ENCODE measurements around the gene CFAP299.

Gene CFAP299

DNA sequence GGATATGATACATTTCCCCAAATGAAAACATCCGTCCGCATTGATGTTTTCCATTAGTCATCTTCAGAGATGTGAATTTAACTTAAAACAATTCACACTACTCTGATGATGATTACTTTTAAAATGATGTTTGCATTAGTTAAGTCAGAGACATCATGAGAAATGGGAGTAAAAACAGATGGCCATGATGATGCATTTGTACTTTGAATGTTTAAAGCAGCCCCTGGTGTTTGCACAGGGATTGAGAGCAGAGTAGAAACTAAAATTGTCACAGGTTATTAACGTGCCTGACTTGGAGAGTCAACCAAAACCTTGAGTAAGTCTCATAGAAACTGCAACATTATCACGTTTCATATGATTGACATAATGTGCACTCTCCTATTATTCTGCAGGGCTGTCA lies 117.2 kb downstream of the CFAP299 start:
- no peak for DNase-seq

- peak; percentile 72 for DNase-seq
These were observed 118.5 kb downstream of the CFAP299 start for GRCh38 chr4:80454040-80454439.

GRCh38 chr4:80454556-80454955 lies 119.0 kb downstream of the CFAP299 start:
- no peak for DNase-seq

- DNase-seq = no peak
These were observed 124.5 kb downstream of the CFAP299 start for GRCh38 chr4:80459918-80460473.

GRCh38 chr4:80461412-80461811 lies 125.9 kb downstream of the CFAP299 start:
- DNase-seq = no peak

- no peak for DNase-seq
These were observed 127.1 kb downstream of the CFAP299 start for GRCh38 chr4:80462621-80463091.

- DNase-seq = no peak
These were observed 128.0 kb downstream of the CFAP299 start for GRCh38 chr4:80463509-80463908.

DNA sequence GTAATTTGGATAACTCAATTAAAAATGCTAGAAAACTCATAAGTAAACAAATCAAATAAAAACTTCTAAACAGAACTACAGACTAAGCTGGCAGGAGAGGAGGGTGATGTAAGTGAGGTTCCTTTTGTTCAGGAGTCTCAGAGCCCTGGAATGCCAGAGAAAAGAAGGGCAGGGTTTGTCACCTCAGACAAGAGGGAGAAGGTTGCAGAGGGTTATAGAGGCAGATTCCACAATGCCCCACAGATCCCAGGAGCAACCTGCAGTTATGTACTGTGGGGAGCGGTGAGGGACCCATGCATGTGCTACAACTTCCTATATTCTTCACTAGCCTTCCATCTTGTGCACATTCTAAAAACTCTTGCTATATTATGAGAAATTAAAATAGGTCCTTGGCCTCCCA lies 129.7 kb downstream of the CFAP299 start:
- no peak for DNase-seq

GRCh38 chr4:80465736-80466135 lies 130.2 kb downstream of the CFAP299 start:
- no peak for DNase-seq

DNA sequence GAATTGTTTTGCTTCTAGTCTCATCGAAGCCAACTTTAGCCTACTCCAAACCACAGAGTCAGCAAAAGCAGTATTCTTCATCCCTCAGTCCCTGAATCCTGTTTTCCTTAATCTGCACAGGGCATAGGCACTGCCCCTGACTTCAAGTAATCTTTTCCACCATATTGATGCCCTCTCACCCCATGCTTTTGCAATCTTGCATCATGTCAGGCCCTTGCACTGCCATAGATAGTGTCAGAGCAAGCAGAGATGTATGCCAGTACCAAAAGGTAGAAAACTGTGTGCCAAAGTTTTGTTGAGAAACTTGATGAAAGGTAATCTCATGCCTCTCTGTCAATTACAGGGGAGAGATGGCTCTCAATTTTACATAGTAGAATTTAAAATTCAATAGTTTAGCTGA lies 131.1 kb downstream of the CFAP299 start:
- DNase-seq = no peak

DNA sequence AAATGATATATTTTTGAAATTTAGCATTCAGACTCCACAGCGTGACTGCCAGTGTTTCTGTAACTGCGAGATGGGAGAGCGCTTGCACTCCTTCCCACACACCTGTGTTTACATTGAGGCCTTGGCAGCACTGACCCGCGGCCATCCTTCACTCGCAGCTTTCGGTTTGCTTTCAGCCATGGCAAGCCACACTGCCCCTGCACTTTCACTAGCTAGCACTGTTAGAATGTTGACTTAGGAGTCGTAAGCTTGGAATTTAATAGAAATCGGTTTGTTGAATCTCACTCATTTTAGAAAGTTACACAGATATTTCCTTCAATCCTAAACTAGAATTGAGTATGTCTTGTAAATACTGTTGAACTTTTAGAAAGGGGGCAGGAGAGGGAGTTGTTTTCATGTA lies 136.2 kb downstream of the CFAP299 start:
- DNase-seq = peak; percentile 31

DNA sequence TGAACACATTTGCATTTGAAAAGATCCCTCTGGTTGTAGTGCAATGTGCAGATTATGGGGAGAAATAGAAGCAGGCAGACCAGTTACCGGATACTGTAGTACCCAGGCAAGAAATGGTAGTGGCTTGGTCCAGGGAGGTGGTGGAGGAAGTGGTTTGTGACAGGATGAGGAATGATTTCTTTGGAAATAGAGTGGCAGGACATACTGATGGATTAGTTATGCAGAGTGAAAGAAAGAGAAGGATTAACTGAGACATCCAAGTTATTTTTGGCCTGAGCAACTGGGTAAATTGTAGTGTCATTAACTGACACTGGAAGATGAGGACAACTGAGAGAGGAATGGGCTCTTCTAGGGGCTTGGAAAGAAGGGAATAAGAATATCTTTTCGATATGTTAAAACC lies 139.7 kb downstream of the CFAP299 start:
- DNase-seq = no peak

DNA sequence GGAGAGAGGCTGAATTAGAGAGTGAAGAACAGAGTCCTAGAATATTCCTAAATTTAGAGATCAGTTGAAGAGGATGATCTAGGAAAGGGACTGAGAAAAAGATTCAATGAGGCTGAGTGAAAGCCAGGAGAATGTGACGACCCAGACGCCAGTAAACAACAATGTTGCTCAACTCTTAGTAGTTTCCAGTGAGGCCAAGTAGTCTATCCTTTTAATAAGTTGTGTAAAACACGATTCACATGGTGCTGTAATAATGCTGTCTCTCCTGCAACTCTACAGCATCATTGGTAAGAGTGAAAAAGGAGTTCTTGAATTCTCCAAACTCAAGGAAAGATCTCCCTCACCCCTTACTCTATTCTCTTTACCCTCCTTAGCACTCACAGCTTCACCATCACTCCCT lies 140.3 kb downstream of the CFAP299 start:
- DNase-seq = no peak

- no peak for DNase-seq
These were observed 149.2 kb downstream of the CFAP299 start for GRCh38 chr4:80484712-80485111.

DNA sequence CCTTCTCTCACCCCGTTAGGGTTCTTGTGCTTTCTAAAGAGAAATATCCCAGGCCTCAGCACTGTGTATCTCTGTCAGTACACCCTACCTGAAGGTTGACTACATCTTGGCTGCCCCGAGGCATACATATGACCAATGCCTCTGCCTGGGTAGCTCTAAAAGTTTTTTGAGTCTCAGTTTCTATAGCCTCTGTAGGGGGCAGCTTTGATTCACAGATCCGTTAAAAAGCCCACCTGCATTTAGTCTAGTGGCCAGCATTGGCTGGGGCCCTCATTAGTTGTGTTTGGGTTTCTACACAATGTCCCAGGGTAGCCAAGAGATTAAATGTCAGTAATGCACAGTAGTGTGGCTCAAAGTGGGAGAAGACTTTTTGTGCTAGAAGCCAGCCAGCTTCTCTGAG lies 151.1 kb downstream of the CFAP299 start:
- DNase-seq = no peak

- no peak for DNase-seq
These were observed 154.3 kb downstream of the CFAP299 start for GRCh38 chr4:80489798-80490197.

- peak; percentile 28 for DNase-seq
These were observed 157.2 kb downstream of the CFAP299 start for GRCh38 chr4:80492761-80493160.

DNA sequence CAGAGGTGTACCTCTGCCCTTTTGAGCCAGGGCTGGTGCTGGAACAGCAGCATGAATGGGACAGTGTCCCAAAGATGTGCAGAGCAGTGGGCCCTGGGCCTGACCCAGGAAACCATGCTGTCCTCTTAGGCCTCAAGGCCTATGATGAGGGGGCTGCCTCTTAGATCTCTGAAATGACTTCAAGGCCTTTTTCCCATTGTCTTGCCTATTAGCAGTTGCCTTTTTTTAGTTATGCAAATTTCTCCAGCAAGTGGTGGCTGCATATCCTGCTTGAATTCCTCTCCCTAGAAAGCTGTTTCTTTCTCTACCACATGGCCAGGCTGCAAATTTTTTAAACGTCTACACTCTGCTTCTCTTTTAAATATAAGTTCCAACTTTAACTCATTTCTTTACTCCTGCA lies 160.3 kb downstream of the CFAP299 start:
- no peak for DNase-seq

DNA sequence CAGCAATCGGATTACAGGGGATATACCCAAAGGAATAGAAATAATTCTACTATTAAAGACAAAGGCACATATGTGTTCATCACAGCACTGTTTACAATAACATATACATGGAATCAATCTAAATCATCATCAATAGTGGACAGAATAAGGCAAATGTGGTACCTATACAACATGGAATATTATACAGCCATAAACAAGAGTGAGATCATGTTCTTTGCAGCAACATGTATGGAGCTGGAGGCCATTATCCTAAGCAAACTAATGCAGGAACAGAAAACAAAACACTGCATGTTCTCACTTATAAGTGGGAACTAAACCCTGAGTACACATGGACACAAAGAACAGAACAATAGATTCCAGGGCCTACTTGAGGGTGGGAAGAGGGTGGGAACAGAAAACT lies 163.2 kb downstream of the CFAP299 start:
- no peak for DNase-seq

- DNase-seq = no peak
These were observed 165.1 kb downstream of the CFAP299 start for GRCh38 chr4:80500613-80501012.

DNA sequence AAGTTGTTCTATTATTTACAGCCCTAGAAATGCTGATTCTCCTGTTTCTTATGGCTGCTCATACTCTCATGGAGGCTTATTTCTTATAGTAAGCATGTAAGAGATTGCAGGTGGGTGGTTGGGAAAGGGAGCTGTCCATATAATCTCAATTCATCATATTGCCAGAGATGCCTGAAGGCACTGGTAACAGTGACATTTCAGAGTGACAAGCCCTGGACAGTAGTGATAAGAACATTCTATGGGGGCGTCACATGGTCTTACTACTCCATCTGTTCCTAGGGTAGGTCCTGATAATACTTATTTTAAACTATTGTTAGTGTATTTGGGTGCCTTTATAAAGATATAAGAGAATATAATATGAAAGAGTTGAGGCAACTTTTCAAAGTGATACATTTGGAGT lies 171.5 kb downstream of the CFAP299 start:
- no peak for DNase-seq

DNA sequence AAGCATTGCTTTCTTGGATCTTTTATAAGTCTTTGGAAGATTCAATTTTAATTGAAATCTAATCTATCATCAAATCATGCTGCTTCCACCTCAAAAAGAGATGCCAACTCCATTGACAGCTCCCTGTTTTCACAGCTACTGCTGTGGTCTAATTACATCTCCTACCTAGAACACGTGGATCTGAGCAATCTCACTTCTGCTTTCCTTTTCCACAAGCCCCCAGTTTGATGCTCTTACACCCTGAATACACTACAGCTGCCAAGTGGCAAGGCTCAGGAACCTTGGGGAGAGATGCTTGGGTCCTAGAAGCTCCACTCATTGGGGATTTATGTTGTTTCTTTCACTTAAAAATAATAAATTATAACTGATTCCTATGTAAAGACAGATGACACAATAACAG lies 172.0 kb downstream of the CFAP299 start:
- DNase-seq = no peak

DNA sequence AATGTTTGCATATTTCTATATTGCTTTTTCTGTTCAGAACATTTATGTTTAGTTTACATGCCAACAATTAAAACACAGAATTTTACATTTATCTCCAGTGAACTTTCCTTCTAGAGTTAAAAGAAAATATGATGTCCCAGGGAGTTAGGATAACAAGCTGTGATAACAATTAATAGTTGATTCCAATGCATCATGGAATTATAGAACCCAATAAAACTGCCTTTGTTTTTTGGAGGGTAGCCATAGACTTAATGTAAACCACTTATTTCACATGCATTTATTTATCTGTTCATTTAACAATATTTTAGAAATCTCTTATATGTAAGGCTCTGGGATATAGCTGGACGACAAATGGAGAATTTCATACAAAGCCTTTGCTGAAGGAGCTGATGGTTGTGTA lies 180.0 kb downstream of the CFAP299 start:
- DNase-seq = no peak

GRCh38 chr4:80521438-80521837 lies 185.9 kb downstream of the CFAP299 start:
- no peak for DNase-seq

GRCh38 chr4:80526697-80527096 lies 191.2 kb downstream of the CFAP299 start:
- DNase-seq = no peak

GRCh38 chr4:80529026-80529425 lies 193.5 kb downstream of the CFAP299 start:
- peak; percentile 13 for DNase-seq

Measured in NCI-H226 (cell line).